K562 (cell line): ENCODE data around the gene RNF215. TPM values are rescaled to one million over a fixed set of nuclear protein-coding genes. Genes with fewer than 3 reads are reported as not detected.

Source experiments
- CBX8 ChIP-seq: fragments of 200-600 bp; sonication (generic); IDR thresholded peaks from 2 replicates; pipeline ENCODE4 v1.6.1; 2012; ENCODE audit warnings: borderline replicate concordance, mixed run types, low read depth, mild to moderate bottlenecking, moderate library complexity, mixed read lengths, low read length, control low read depth, inconsistent platforms; ENCODE audit not compliant: poor library complexity, severe bottlenecking; ENCODE audit errors: extremely low read depth
- CTCF ChIP-seq, 3 experiments: IDR thresholded peaks in 2 of 3; conservative IDR thresholded peaks in 1 of 3; 2 replicates each; pipeline ENCODE4 v1.5.1; 2011 to 2012; ENCODE audit warnings: low read length in 3 of 3, mild to moderate bottlenecking in 3 of 3, control low read depth in 2 of 3, improper control_type of control experiment in 1 of 3, inconsistent platforms in 1 of 3, low read depth in 1 of 3, mixed read lengths in 1 of 3, moderate library complexity in 1 of 3; ENCODE audit not compliant: insufficient read depth in 2 of 3
- ESRRA ChIP-seq: fragments of 450-650 bp; IDR thresholded peaks from 2 replicates; pipeline ENCODE4 v1.6.1; 2014; ENCODE audit warnings: low read depth, mild to moderate bottlenecking, moderate library complexity, borderline replicate concordance
- FOSL1 ChIP-seq: fragments of 200-800 bp; sonication (Bioruptor generic); conservative IDR thresholded peaks from 2 replicates; pipeline ENCODE4 v1.6.1; 2016; ENCODE audit warnings: missing genetic modification characterization, missing compliant biosample characterization
- GATAD2B ChIP-seq: fragments of 450-650 bp; IDR thresholded peaks from 2 replicates; pipeline ENCODE4 v1.6.1; 2017; ENCODE audit warnings: mild to moderate bottlenecking, borderline replicate concordance
- HDAC6 ChIP-seq: IDR thresholded peaks from 2 replicates; pipeline ENCODE4 v1.6.1; 2012; ENCODE audit warnings: low read depth, mild to moderate bottlenecking, control low read depth, inconsistent platforms, low read length, moderate library complexity
- HOXB6 ChIP-seq: fragments of 250-450 bp; sonication (Bioruptor Pico); IDR thresholded peaks from 2 replicates; pipeline ENCODE4 v1.5.1; 2022; ENCODE audit warnings: mild to moderate bottlenecking, borderline replicate concordance
- RNF2 ChIP-seq: sonication (generic); IDR thresholded peaks from 2 replicates; pipeline ENCODE4 v1.6.1; 2016
- TAF9B ChIP-seq: fragments of 450-650 bp; IDR thresholded peaks from 2 replicates; pipeline ENCODE4 v1.6.1; 2018; ENCODE audit warnings: mild to moderate bottlenecking; ENCODE audit not compliant: partially characterized antibody
- TFAP4 ChIP-seq: sonication (generic); formaldehyde crosslinking; IDR thresholded peaks from 2 replicates; pipeline ENCODE4 v1.8.0; 2022; ENCODE audit warnings: missing genetic modification reagents, mild to moderate bottlenecking, moderate library complexity, borderline replicate concordance
- ZBTB43 ChIP-seq: sonication (generic); formaldehyde crosslinking; IDR thresholded peaks from 2 replicates; pipeline ENCODE4 v1.8.0; 2023; ENCODE audit warnings: mild to moderate bottlenecking, missing genetic modification reagents
- ZNF79 ChIP-seq: fragments of 250-450 bp; sonication (Bioruptor Pico); IDR thresholded peaks from 2 replicates; pipeline ENCODE4 v1.4.0; 2020; ENCODE audit warnings: low read depth, mild to moderate bottlenecking, moderate library complexity
- polyA plus RNA-seq, 8 experiments: library from polyadenylated mRNA; depleted of rRNA in 4 of 8; stranded (reverse) in 5 of 8; unstranded in 3 of 8; fragments of >200 nt; fragmentation: Nextera tagmentation in 2 of 8; fragmentation: Illumina TruSeq in 1 of 8; extraction: Ambion mirVana in 2 of 8; extraction: Trizol in 1 of 8; gene quantifications; 2 replicates each; pipeline versions ENCODE4 v1.2.1 to v1.2.3, GENCODE V29; 2011 to 2014; ENCODE audit warnings: inconsistent platforms in 1 of 8, missing spikeins in 1 of 8
- total RNA-seq, 7 experiments: library from RNA; depleted of rRNA in 6 of 7; stranded (reverse); fragments of >200 nt in 6 of 7; fragmentation: Illumina TruSeq in 2 of 7; extraction: Trizol in 2 of 7; gene quantifications; 2 replicates each; pipeline versions ENCODE4 v1.2.1 to v1.2.3, GENCODE V29; 2011 to 2021; ENCODE audit warnings: low replicate concordance in 1 of 7

The RNF215 gene
- total and polyA plus RNA-seq, 9 of the 15 experiments (the other 6 are each of a cell fraction or from before 2014, with no cell fraction given), result 0.08 to 9.8 (median 2.7) TPM

- no peak for TF ChIP-seq ZBTB43
- peak; percentile 54; the same call in 1 of the 2 replicates for TF ChIP-seq TFAP4 (CRISPR knock-in tag)
- no peak for TF ChIP-seq CBX8
- 0 out of 2 replicates have a peak, but pooled peaks have one; percentile 19 for TF ChIP-seq GATAD2B
- TF ChIP-seq HDAC6, result no peak
- no peak for TF ChIP-seq RNF2
- TF ChIP-seq FOSL1 (tag), result peak; percentile 30; the same call in 1 of the 2 replicates
- TF ChIP-seq TAF9B, result no peak
- TF ChIP-seq ZNF79, result no peak
- TF ChIP-seq ESRRA, result 0 out of 2 replicates have a peak, but pooled peaks have one; percentile 32
- no peak for TF ChIP-seq CTCF (IDR thresholded peaks at IDR 0.05 in 2 of 3, conservative IDR thresholded peaks at IDR 0.05 in 1 of 3; ENCODE audit: insufficient read depth in 2 of 3, low read depth in 1 of 3, low read length in 3 of 3)
- TF ChIP-seq HOXB6 (CRISPR knock-in tag), result no peak
Observed at GRCh38 chr22:30356449-30357235, 30.6 kb downstream of the RNF215 start, which contains the start of the genes CCDC157 and SF3A1 (continued).
